SU-DHL-6 (cell line): ENCODE measurements around the gene PTCH1.
A peak's percentile ranks its signal among the peaks of the same experiment; 100 is the strongest.

Source experiments
- H2AFZ ChIP-seq: fragments of 200-600 bp; sonication (generic); 2 replicates; pipeline ENCODE4 v1.6.1; 2014; ENCODE audit warnings: low read depth, mild to moderate bottlenecking, moderate library complexity, mixed read lengths, antibody characterized with exemption, low read length; ENCODE audit not compliant: severe bottlenecking
- H3F3A ChIP-seq: fragments of 200-600 bp; shearing (Covaris generic); 2 replicates; pipeline ENCODE4 v1.6.0; 2016; ENCODE audit warnings: antibody characterized with exemption, mild to moderate bottlenecking; ENCODE audit not compliant: insufficient read depth
- H3K27ac ChIP-seq: fragments of 200-600 bp; sonication (generic); 2 replicates; pipeline ENCODE4 v1.5.1; 2016; ENCODE audit warnings: low read depth, mild to moderate bottlenecking, low read length, moderate library complexity, mixed read lengths
- H3K27me3 ChIP-seq: fragments of 200-600 bp; sonication (generic), shearing (Covaris generic); 2 replicates; pipeline ENCODE4 v1.6.0; 2014; ENCODE audit warnings: mild to moderate bottlenecking, low read length
- H3K36me3 ChIP-seq: fragments of 200-600 bp; sonication (generic); 2 replicates; pipeline ENCODE4 v1.6.1; 2014; ENCODE audit warnings: mild to moderate bottlenecking, low read length, mixed read lengths
- H3K4me2 ChIP-seq: fragments of 300-600, 200-600 bp; shearing (Covaris generic), sonication (generic); 2 replicates; pipeline ENCODE4 v1.6.0; 2014; ENCODE audit warnings: low read length, low read depth, mild to moderate bottlenecking; ENCODE audit not compliant: poor library complexity, severe bottlenecking
- H3K4me3 ChIP-seq: fragments of 200-600 bp; sonication (generic); 2 replicates; pipeline ENCODE4 v1.5.1; 2014; ENCODE audit warnings: antibody characterized with exemption, low read length, mild to moderate bottlenecking, mixed read lengths; ENCODE audit not compliant: insufficient read depth, poor library complexity, severe bottlenecking
- H3K79me2 ChIP-seq: fragments of 200-600 bp; sonication (generic); 2 replicates; pipeline ENCODE4 v1.6.1; 2014; ENCODE audit warnings: mild to moderate bottlenecking, low read length, moderate library complexity; ENCODE audit not compliant: insufficient read depth
- H3K9ac ChIP-seq: fragments of 200-600 bp; sonication (generic); 2 replicates; pipeline ENCODE4 v1.7.0; 2014; ENCODE audit warnings: mild to moderate bottlenecking, low read length
- H3K9me2 ChIP-seq: fragments of 200-600 bp; sonication (generic); replicated peaks from 2 replicates; pipeline ENCODE4 v1.6.1; 2014; ENCODE audit warnings: low read length; ENCODE audit not compliant: insufficient read depth
- H3K9me3 ChIP-seq: fragments of 200-600 bp; sonication (generic); 2 replicates; pipeline ENCODE4 v1.6.1; 2014; ENCODE audit warnings: low read length, mixed read lengths; ENCODE audit not compliant: insufficient read depth
- H4K20me1 ChIP-seq: fragments of 200-600 bp; sonication (generic); 2 replicates; pipeline ENCODE4 v1.6.1; 2014; ENCODE audit warnings: low read depth, mild to moderate bottlenecking, antibody characterized with exemption, low read length, moderate library complexity, mixed read lengths
- CTCF ChIP-seq: fragments of 200-600 bp; sonication (generic); IDR thresholded peaks from one replicate; pipeline ENCODE4 v1.5.1; 2017; ENCODE audit warnings: antibody characterized with exemption, mild to moderate bottlenecking, low read length, moderate library complexity; ENCODE audit not compliant: insufficient read depth, poor library complexity, severe bottlenecking
- EZH2phosphoT487 ChIP-seq: fragments of 200-600 bp; sonication (generic), shearing (Covaris generic); conservative IDR thresholded peaks from 2 replicates; pipeline ENCODE4 v1.6.1; 2018; ENCODE audit warnings: mild to moderate bottlenecking, antibody characterized with exemption, low read length, moderate library complexity, mixed read lengths

Gene PTCH1

GRCh38 chr9:95512709-95513095 is 4.1 kb downstream of the PTCH1 start:
- Histone ChIP-seq H3K79me2 (peaks cover 7% of the 10 kb centered on the region; the same call in 1 of the 2 replicates), H3K36me3 (no peaks in the 10 kb centered on the region), H3K4me3 (no peak overlapping the region), H3K9me3 (no peaks in the 10 kb centered on the region), H3K27me3 (no peaks in the 10 kb centered on the region), H3K9me2 (no peaks in the 10 kb centered on the region), H3K27ac (no peak overlapping the region), H3F3A (peaks cover 49% of the 10 kb centered on the region), H4K20me1 (no peaks in the 10 kb centered on the region), H3K4me2 (peak overlapping the region; percentile 99), H3K9ac (no peak overlapping the region), H2AFZ (no peak overlapping the region)
- TF ChIP-seq EZH2phosphoT487 (no peak), CTCF (no peak)

GRCh38 chr9:95511952-95512708 is 4.6 kb downstream of the PTCH1 start:
- Histone ChIP-seq H3K79me2 (peaks cover 12% of the 10 kb centered on the region; the same call in 1 of the 2 replicates), H3K36me3 (no peaks in the 10 kb centered on the region), H3K9me3 (no peaks in the 10 kb centered on the region), H4K20me1 (no peaks in the 10 kb centered on the region), H3K27me3 (no peaks in the 10 kb centered on the region), H3K27ac (peak overlapping the region; percentile 97; the same call in 1 of the 2 replicates), H2AFZ (no peak overlapping the region), H3K4me2 (peak overlapping the region; percentile 99), H3K4me3 (peak overlapping the region; percentile 98), H3K9me2 (no peaks in the 10 kb centered on the region), H3F3A (peaks cover 49% of the 10 kb centered on the region), H3K9ac (peak overlapping the region; percentile 91)
- TF ChIP-seq EZH2phosphoT487 (no peak), CTCF (no peak)

GRCh38 chr9:95511616-95511931 is 5.2 kb downstream of the PTCH1 start:
- Histone ChIP-seq H3K9me2 (no peaks in the 10 kb centered on the region), H4K20me1 (no peaks in the 10 kb centered on the region), H3K4me3 (peak overlapping the region; percentile 98), H3K9ac (peak overlapping the region; percentile 91), H3K27me3 (no peaks in the 10 kb centered on the region), H3K27ac (peak overlapping the region; percentile 97), H2AFZ (peak overlapping the region; percentile 52), H3K9me3 (no peaks in the 10 kb centered on the region), H3K79me2 (peaks cover 18% of the 10 kb centered on the region), H3F3A (peaks cover 52% of the 10 kb centered on the region), H3K4me2 (peak overlapping the region; percentile 99), H3K36me3 (no peaks in the 10 kb centered on the region)
- TF ChIP-seq EZH2phosphoT487 (no peak), CTCF (no peak)
